HG02970 (cell line): ENCODE data around the gene SCRN1.

Experiments
- ATAC-seq: cut with Tn5 transposase; IDR thresholded peaks from one replicate; pipeline ENCODE4 v1.9.1; 2021; ENCODE audit warnings: mild to moderate bottlenecking, moderate library complexity, moderate number of reproducible peaks; ENCODE audit not compliant: unreplicated experiment, low FRiP score

Gene SCRN1

DNA sequence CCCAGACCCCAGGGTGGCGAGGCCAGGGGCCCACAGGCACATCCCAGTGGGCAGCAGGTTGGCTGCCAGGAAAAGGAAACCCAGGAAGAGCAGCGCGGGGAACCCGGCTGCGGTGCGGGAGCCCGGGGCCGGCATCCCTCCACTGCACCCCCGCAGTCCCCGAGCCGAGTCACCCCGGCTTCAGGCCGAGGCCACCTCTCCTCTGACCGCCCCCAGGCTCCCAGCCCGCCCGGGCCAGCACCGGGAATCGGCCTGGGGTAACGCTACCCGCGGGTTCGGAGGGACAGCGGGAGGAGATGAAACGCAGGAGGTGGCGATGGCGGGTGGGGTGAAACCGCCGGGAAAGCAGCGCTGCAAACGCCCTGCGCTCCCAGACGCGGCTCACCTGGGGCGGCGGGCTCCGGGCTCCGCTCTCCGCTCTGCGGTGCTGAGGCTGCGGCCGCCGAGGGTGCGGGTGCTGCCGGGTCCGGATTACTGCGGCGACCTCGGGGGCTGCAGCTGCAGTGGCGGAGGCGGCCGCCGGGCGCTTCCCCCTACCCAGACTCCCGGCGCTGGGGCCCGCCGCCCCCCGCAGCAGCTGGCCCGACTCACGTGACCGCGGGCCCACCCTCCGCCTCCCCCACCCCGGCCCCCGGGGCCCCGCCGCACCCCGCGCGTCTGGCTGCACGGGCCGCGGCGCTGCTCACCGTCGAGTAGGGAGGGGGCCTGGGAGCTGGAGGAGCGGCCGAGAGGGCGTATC, at the start of gene SCRN1:
TSS of gene SCRN1 (minus strand) at position 545 of the 739 bp plus-strand sequence. CDS start 20,734 bp downstream, outside the sequence.
- peak; percentile 36 for ATAC-seq

- ATAC-seq, result no peak
These were observed 48.8 kb upstream of the SCRN1 start for GRCh38 chr7:30038196-30038980.

DNA sequence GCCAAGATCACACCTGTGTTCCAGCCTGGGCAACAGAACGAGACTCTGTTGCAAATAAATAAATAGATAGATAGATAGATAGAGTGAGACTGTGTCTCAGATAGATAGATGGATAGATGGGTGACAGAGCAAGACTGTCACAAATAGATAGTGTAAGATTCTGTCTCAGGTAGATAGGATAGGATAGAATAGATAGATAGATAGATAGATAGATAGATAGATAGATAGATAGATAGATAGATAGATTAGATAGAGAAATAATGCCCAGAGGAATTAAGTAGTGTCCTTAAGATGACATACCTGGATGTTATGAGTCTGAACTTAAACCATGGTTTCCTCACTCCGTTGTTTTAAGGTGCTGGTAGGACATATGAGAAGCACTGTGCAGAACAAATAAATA, 46.6 kb upstream of the SCRN1 start:
- no peak for ATAC-seq

- ATAC-seq, result no peak
These were observed 44.9 kb upstream of the SCRN1 start for GRCh38 chr7:30034501-30034900.

DNA sequence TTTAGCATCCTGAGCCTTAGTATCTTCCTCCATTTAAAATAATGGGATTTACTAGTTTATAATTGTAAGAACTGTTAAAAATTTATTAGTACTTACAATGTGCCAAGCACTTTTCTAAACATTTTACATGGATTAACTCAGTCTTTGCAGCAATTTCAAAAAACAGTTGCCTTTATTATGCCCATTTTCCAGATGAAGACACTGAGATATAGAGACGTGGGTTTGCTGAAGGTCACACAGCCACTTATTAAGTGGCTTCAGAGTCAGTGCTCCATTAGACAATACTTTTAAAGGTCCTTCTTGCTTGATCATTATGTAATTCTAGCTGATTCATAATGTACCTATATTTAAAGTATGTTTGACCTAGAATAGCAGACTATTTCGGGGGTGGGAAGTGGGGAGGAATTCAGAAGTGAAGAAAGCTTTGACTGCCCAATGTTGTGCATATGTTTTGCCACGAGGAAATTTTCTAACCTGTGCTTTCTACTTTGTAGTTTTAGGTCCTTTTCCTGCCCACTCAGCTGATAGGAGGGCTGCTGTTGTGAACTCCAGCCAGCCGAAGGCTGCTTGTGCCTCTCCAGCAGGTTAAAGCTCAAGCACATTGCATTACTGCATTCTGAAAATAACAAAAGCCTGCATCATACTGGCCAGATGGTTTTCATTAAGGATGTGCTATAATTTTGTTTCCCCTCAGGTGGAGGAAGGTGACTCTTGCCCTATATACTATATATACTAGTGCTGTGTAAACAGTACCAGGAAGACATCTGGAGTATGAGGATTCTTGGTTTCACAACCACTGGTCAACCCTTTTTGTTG, 42.9 kb upstream of the SCRN1 start:
- ATAC-seq, result no peak

GRCh38 chr7:30029696-30030095, 40.1 kb upstream of the SCRN1 start:
- ATAC-seq, result no peak

GRCh38 chr7:30028749-30029635, 39.4 kb upstream of the SCRN1 start:
- ATAC-seq, result peak; percentile 16

- peak; percentile 47 for ATAC-seq
These were observed 38.7 kb upstream of the SCRN1 start, which contains the start of gene PLEKHA8 for GRCh38 chr7:30028216-30028748. Gene PLEKHA8, plus strand, starts transcription at chr7:30028412. Its CDS starts 351 bp downstream, at chr7:30028763.

DNA sequence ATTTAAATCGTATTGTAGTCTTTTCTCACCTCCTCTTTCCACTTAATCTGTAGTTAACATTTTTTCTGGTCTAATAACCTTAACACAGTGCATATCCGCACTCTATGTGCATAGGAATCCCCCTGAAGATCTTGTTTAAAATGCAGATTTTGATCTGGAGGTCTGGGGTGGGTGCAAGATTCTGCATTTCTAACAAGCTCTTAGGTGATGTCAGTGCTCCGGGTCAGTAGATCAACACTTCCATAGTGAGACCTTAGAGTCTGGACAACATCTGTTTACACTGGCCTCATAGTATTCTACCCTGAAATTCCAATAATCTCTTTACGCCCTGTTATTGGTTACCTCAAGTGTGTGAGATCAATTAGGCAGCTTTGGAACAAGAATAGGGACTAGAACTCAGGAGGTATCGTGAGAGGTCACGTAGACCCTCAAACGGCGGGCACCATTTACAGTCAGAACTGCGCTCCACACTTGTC, 38.2 kb upstream of the SCRN1 start:
- peak; percentile 0 for ATAC-seq

- ATAC-seq, result peak; percentile 26
These were observed 37.5 kb upstream of the SCRN1 start for GRCh38 chr7:30027065-30027456.

- ATAC-seq, result peak; percentile 79
These were observed 36.8 kb upstream of the SCRN1 start, which contains the start of gene FKBP14 for GRCh38 chr7:30026229-30027064. Gene FKBP14, minus strand, starts transcription at chr7:30026702. Its CDS starts 194 bp downstream, at chr7:30026508.

GRCh38 chr7:30023524-30023923, 33.9 kb upstream of the SCRN1 start:
- ATAC-seq, result no peak

- ATAC-seq, result no peak
These were observed 33.4 kb upstream of the SCRN1 start for GRCh38 chr7:30022991-30023390.

- ATAC-seq, result no peak
These were observed 30.9 kb upstream of the SCRN1 start for GRCh38 chr7:30020535-30020934.

GRCh38 chr7:30019960-30020359, 30.4 kb upstream of the SCRN1 start:
- no peak for ATAC-seq

- ATAC-seq, result no peak
These were observed 29.8 kb upstream of the SCRN1 start for GRCh38 chr7:30019387-30019786.

DNA sequence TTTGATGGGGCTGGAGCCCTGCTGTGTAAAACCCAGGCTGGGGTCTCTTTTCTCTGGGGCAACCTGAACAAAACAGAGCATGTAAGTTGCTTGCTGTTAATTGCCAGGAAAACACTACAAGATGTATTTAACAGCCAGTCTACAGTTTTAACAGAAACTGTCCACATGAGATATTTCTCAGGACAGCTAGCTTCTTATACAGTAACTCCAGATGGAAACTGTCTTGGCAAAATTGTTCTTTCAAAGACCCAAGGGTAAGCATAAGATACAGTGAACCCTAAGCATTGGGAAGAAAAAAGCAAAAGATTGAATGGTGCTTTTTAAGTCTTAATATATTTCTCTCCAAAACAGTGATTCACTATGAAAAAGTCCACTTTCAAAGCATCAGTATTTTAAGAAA, 28.9 kb upstream of the SCRN1 start:
- ATAC-seq, result no peak

GRCh38 chr7:30012757-30013156, 23.2 kb upstream of the SCRN1 start:
- ATAC-seq, result no peak
